HG03108 (cell line): ENCODE measurements around the gene FGFBP3.
"Not testable (repeated sequence)": the region's sequence is repeated elsewhere in the genome, so short reads cannot be mapped to it uniquely, and the experiment has no call there.

Experiments
- ATAC-seq: cut with Tn5 transposase; IDR thresholded peaks from one replicate; pipeline ENCODE4 v1.9.1; 2021; ENCODE audit warnings: moderate library complexity; ENCODE audit not compliant: unreplicated experiment

FGFBP3 gene

DNA sequence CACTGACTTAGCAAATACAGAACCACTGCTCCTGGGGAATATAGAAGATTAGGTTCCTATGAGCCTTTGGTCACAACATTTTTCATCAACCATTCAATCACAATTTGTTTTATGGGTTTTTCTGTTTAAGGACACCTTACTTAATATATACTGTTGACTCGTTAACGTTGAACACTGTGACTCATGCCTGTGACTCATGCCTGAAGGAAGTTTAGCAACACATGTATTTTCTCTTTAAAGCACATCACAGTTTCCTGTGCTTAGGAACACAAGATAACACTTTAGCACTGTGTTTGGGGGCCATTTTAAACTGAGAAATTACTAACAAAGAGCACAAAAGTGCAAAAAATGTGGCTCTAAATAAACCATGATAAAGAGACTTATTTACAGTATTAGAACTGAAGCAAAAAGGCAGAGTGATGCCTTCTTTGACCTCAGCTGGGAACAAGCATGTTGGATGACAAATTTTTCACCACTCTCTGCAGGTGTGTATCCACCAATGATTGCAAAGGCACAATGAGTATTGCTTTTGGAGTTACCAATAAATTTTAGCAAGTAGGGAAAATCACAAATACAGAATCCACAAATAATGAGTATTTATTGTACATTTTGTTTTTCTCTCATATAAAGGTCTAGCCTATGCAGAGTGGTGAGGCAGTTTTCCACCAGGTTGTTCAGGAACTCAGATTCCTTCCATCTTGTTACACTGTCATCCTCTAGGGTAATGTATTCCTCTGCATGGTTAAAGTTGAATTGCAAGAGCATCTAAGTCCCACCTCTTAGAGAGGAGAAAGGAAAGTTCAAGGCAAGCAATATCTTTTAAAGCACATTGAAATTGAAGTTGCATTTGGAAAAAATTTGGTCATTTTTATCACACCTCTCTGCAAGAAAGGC lies 7.3 kb downstream of the FGFBP3 start:
- no peak for ATAC-seq

DNA sequence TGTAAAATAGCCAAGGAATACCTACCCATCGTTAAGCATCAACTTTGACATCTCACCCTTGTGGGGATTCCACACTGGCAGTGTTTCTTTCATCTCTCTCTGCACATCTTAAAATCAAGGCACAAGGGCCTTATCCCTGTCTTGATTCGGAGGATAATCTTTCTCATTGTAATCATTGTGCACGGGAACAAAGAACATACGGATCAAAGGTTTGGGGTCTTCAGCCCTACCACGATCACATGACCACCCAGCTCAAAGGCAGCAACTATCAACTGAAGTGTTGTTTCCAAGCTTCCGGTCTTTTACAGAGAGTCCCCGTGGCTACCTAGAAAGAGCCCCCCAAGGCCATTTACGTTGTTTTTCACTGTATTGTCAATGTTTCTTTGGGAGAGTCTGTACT lies 11.9 kb downstream of the FGFBP3 start:
- no peak for ATAC-seq

DNA sequence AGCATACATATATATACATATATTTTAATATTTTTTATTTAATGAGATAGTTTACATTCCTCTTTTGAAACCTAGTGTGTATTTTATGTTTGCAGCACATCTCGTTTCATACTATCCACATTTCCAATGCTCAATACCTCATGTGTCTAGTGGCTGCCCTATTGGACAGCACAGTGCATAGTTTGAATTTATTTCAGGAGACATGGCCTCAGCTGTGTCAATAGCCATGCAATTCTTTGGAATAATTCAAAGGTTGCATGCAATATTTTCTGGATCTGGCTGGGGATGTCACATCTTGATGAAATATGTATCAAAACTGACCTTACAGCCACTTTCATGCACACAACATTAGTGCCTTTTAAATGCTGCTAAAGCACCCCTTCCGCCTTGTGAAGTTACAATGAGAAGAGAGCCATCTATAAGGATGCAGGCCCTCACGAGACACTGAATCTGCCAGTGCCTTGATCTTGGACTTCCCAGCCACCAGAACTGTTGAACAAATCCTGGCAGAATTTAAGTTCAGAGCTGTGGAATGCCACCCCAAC lies 13.0 kb downstream of the FGFBP3 start:
- no peak for ATAC-seq

DNA sequence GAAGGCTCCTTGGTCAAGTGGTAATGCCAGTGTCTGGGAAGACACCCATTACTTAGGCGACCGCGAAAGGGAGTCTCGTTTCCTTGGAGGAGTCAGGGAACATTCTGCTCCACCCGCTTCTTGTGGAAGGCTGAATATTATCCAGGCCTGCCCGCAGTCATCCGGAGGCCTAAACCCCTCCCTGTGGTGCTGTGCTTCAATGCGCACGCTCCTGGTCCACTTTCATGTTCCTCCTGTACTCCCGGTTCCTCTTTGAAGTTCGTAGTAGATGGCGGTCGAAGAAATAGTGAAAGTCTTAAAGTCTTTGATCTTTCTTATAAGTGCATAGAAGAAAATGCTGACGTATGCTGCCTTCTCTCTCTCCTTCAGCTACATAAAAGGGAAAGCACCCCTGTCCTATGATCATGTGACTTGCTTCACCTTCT lies 15.0 kb downstream of the FGFBP3 start:
- not testable (repeated sequence) for ATAC-seq

DNA sequence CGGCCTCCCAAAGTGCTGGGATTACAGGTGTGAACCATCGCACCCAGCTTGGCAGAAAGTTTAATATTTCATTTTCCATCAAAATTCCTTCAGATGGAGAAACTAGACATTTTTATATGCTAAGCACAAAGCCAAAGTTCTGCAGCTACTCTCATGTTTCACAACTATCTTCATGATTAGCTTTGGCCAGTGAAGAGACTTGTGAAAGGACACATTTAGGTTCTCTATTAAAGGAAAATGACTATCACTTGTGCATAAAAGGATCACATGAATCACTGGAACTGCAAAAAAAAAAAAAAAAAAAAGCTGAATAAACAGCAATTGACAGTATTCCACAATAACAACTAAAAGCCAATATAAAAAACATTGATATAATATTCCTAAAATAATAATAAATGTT lies 16.2 kb downstream of the FGFBP3 start:
- ATAC-seq: no peak

DNA sequence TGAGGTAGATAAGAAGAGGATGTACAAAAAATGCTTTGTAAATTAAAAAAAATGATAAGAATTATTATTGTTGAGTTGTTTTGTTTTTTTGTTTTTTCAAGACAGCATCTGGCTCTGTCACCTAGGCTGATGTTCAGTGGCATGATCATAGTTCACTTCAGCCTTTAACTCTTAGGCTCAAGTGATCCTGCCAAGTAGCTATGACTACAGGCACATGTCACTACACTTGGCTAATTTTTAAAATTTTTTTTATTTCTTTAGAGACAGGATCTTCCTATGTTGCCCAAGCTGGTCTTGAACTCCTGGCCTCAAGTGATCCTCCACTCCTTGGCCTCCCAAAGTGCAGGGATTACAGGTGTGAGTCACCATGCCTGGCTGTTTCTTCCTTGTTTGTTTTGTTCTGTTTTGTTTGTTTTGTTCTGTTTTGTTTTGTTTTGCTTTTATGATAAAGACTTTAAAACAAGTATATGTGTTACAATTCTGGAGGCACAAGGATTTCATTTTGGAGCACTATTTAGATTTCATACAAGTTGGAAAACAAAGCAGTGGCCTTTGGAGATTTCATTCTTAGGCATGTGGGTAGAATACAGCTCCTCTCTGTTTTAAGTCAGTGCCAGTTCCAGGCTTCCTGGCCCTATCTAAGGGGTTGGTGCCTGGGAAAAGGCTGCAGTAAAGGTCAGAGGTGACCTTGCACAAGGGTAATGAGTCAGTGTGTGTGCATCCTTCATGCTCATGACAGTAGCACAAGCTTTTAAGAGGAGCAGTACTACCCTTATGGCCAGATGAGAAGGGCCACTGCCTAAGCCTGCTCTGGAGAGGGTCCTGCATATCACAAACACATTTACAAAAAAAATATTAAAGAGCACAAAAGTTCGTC lies 17.9 kb downstream of the FGFBP3 start:
- ATAC-seq: no peak

DNA sequence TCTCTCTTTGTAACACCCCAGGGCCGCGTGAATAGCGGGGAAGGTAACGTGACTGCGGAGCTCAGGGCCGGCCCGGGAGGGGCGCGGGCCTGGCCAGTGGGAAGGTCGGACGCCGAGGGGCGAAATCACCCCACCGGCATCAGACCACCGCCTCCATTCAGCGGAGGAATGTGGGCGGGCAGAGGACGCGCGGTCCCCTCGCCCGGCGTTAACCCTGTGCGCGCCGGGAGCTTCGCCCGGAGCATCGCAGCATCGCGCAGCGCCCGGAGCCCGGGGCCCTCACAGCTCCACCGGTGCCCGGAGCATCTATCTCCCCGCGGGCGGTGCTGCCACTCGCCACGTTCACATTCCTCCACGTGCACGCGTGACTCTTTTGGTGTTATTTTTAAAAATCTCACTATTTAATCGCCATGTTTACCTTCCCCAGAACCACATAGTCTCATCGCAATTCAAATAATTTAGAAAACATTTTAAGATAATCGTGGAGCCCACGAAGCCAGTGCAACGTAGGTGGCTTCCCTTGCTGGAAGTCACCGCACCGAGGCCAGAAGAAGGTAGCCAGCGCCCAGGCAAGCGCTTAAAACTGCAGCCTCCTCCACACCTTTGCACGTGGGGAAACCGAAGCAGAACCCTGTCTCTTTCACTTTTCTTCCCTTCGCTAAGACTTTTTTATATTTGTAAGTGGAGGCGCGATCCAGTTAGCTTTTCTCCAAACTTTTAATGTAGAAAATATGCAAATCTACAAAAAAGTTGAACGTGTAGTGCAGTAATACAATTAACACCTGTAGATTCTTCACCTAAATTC lies 21.8 kb downstream of the FGFBP3 start:
- ATAC-seq: no peak

DNA sequence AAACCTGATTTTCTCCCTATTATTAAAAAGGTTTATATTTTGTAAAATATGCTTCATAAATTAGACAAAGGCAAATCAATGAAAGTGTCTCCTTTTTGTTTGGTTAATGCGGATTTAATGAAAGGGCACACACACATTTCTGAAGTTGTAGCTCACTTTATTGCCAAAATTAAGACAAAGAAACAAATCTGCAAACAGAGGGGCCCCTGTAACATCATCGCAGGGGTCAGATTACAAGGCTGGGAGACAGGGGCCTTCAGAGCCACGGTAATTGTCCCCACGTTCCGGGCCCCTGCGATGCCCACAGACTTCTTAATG lies 22.4 kb downstream of the FGFBP3 start:
- ATAC-seq: no peak

DNA sequence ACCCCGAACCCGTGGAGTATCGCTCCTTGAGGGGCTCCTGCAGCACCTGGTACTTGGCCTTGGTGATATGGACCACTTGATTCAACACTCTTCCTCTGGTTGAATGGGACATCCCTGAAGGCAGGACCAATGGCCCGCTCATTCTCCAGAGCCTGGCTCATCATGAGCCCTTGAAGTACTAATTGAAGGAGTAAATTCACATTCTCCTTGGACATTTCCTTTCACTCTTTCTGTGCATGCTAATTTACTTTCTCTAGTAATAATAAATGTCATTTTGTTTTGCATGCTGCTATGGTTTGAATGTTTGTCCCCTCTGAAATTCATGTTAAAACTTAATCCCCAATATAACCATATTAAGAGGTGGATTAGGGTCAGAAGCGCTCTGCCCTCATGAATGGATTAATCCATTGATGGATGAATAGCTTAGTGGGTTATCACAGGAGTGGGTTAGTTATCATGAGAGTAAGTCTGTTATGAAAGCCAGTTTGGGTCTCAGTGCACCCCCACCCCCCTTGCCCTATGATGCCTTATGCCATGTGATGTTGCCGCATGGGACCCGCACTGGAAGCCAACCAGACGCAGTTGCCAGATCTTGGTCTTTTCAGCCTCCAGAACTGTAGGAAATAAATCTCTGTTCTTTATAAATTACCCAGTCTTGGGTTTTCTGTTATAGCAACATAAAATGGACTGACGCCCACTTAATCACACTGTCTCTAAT lies 23.8 kb downstream of the FGFBP3 start:
- ATAC-seq: no peak

DNA sequence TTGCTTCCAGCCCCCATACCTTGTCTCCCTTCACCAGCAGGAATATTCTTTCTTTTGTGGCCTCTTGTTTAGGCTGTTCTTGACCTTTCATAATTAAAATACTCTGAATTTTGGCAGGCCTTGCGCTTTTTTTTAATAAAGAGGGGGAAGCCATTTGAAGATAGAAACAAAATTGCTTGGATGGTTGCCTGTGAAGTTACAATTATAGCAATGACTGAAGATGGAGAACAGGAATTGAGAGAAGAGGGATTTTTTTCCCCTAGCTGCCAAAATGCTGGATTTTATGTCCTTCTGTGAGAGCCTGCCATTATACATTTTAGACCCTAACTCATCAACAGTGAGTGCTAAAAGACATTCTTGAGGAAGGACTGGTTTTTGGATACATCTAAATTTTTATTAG lies 24.8 kb downstream of the FGFBP3 start:
- ATAC-seq: no peak

DNA sequence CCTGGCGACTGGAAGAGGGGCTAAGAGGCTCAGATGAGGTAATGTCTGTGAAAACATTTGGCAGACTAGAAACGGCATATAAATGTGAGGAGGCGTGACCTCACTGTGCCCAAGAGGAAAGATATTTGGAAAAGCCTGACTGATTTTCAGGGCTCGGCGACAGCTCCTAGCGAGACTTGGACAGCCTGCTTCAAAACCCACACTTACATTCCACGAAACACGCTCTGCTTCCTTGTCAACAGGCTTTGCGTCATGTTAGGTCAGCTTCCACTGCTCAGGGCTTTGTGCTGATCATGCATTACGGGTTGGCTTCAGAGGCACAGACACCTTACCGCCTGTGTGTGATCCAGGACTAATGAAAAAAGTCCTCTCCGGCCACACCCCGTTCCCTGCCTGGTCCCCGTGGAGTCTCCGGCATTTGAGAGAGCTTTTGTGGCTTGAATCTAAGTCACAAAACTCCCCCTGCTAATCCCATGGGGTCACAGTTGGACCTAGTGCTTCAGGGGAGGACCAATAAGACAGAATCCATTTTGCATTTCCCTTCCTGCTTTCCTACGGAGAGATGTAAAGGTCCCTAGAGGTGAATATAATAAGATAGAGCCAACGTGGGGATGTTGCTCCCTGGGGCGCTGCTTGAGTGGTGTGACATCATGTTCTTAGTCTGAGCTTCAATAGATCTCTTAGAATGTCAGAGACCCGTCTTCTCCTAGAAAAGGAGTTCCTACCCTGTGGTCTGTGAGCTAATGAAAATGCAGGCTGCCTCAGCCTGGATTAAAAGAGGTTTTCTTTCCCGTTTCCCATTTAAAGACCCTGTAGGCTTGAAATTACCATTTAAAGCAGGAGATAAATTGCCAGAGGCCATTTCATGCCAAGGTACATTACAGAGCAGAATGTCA lies 25.5 kb downstream of the FGFBP3 start:
- ATAC-seq: no peak

DNA sequence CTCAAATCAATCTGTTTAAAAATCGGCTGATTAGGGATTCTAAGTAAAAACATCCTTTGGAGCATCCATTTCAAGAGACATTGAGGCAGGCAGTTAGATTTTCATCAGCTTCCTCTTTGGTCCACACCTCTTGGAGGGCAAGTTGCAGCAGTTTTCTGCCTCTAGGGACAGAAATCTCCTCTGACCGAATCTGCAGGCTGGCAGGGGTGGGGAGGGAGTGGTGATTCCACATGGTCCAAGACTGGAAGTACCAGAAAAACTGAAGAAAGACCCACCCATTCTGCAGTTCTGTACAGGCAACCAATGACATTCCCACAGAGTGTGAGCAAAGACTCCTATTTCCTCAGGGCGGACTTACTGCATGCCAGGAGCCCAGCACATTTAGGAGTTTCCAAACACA lies 29.0 kb downstream of the FGFBP3 start:
- ATAC-seq: no peak

DNA sequence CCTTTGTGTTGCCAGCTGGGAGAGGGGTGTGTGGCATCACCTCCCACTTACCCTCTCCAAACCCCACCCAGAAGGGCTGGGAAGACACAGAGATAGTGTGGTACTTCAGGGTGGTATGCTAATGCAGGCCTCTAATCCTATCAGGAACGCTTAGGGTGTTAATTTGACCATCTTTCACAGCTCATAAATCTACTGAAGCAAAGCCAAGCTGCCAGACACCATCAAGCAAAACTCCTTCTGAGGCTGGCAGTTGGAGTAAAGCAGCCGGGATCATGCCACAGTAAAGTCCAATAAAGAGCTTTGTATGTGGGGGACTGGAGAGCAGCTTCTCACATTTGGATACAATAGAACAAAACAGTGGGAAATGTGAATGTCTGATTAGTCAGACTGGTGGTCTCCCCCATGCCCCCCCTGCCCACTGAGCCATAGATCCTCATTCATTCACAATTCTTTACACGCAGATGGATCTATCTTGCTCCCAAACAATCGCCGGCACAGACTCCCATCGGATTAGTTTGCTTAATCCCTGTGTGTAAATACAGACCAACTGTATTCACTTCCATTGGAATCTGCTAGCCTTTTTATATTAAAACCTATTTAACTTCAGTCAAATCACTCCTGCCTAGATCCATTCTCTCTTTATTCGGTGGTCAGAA lies 29.6 kb downstream of the FGFBP3 start:
- ATAC-seq: no peak

DNA sequence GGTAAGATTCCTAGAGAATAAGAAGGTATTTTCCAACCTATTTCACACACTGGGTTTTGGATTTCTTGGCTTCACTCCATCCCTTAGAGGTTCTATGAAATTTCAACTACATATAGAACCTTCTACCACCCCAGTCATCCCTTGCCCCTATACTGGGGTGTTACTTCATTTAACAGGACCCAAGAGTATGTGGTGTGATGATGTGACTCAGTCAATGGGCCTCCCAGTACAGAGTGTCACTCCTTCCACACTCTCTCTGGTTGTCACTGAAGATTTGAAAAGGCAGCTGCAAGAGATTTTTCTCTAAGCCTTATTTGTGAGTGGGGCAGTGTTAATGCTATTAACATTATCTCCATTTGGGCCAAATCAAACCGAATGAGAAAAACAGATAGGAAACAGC lies 33.5 kb downstream of the FGFBP3 start:
- no peak for ATAC-seq

DNA sequence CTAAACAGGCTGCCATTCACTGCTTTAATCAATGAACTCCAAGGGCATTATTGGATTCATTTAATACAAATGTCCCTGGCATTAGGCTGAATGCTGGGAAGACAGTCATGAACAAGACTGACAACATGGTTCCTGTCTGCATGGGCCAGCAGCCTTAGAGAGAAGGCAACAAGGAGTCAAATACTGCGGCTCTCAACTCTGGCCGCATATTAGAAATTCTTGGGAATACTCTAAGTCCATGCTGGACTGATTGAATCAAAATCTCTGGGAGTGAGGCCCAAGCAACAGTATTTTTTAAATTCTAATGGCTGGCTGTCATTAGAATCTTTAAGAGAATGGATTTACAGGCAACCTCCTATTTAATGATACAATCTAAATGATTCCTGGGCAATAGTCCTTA lies 34.1 kb downstream of the FGFBP3 start:
- no peak for ATAC-seq

DNA sequence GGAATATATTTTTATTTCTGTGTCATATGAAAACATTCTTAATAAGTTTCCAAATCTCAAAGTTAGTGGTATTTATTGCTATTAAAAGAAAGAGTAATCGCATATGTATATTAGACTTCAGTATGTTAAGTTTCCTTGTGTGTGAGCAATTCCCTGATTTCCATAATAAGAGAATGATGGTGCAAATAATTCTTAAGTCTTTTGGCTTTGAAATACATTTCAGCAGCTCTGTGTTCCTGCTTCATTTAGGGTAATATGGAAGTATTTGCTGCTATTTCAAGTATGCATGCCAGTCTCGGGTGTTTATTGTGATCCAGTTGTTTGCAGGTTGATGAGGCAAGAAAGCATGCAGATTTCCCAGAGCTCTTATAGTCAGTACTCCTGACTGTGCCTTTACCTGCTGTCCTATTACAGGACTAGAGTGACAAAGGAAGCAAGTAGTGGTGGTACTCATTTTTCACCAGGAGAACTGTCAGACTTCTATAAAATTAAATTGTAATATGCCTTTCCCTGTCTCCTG lies 43.7 kb downstream of the FGFBP3 start:
- no peak for ATAC-seq

DNA sequence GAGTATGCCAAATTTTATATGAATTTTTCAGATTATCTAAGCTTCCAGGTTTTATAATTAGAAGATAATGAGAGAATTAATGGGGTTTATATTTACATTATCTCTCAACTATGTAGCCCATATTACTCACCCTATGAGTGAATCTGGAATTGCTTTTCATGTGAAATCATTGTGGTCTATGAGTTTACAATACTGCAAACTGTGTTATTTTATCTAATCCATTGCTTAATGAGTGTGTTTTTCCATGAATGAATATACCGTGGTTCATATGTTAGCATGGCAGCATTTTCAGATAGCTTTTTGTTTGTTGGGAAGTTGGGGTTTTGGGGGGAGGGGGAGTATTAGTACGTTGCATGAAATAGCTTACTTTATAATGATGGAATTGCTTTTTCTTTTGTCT lies 44.5 kb downstream of the FGFBP3 start:
- no peak for ATAC-seq

DNA sequence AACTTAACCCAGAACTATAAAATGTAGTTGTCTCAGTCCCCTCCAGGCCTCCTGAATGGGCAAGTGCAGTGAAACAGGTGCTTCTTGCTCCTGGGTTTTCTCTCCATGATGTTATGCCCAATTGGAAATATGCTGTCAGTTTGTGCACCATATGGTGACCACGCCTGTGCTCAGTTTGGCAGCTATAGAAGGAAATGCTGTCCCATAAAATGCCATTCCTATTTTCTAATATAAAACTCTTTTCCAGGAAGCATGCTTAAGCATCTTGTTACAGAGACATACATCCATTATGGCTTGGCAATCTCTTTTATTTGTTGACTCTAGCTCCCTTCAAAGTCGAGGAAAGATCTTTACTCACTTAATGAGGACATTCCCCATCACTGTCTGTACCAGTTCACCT lies 45.2 kb downstream of the FGFBP3 start:
- no peak for ATAC-seq

DNA sequence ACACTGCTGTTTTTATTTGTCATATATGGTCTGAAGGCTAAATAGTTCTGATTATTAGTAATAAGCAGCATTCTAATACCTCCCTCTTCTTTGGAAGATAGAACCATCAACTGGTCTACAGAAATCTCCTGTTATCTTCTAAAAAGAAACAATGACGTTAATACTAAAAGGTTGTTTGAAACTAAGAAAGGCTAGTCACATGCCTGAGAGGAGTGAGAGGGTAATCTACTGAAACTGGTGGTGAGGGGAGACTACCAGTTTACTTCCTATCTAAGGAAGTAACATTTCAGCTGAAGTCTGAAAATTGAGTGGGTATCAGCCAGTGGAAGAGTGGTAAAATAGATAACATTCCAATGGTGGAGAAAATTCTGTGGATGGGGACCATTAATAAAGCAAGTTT lies 48.4 kb downstream of the FGFBP3 start:
- ATAC-seq: no peak
